HepG2 (cell line): ENCODE measurements around the gene STN1.

Source experiments
- BHLHE40 ChIP-seq: IDR thresholded peaks from 2 replicates; pipeline ENCODE4 v1.6.1; 2011; ENCODE audit warnings: low read length, improper control_type of control experiment
- DBP ChIP-seq: sonication (generic); formaldehyde crosslinking; IDR thresholded peaks from 2 replicates; pipeline ENCODE4 v1.4.0; 2020; ENCODE audit warnings: missing genetic modification reagents; ENCODE audit errors: not compliant biosample characterization
- EP300 ChIP-seq, 3 experiments: sonication (generic) in 1 of 3; formaldehyde crosslinking in 1 of 3; IDR thresholded peaks; 2 replicates each; pipeline versions ENCODE4 v1.5.1 to v1.6.1; 2011 to 2020; ENCODE audit warnings: low read depth in 2 of 3, low read length in 2 of 3, borderline replicate concordance in 1 of 3, improper control_type of control experiment in 1 of 3, mild to moderate bottlenecking in 1 of 3, missing genetic modification reagents in 1 of 3, moderate library complexity in 1 of 3
- HNRNPH1 ChIP-seq: fragments of 200-400 bp; formaldehyde crosslinking; optimal IDR thresholded peaks from 2 replicates; pipeline ENCODE3; 2017; ENCODE audit warnings: mild to moderate bottlenecking, low read depth, low read length
- SMC3 ChIP-seq: IDR thresholded peaks from 2 replicates; pipeline ENCODE4 v1.6.1; 2011; ENCODE audit warnings: low read length, improper control_type of control experiment

DNA sequence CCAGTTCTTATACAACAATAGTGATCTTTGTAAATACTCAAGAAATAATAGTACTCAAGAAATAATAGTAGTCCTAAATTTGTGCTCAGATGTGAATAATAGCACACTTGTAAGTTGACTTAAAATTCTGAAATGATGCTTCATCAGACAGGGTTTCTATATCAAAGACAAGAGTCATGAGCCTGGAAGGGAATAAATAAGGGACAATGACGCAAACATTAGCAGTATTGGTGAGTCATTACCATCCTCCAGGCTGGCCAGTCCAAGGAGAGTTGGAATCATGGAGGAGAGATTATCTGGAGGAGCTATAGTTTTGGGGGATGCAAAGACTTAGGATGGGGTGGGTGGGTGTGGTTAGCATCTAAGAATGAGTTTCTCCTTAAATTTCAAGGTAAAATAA is 56.5 kb downstream of the STN1 start:
- TF ChIP-seq HNRNPH1 (no peak), SMC3 (no peak), EP300 (IDR thresholded peaks at IDR 0.05; ENCODE audit: low read depth in 2 of 2, low read length in 2 of 2) (no peak), EP300 (CRISPR knock-in tag; IDR thresholded peaks at IDR 0.05; ENCODE audit: borderline replicate concordance) (no peak), DBP (CRISPR knock-in tag) (no peak), BHLHE40 (no peak)
